WTC11 (cell line): ENCODE measurements around the gene TAC4. TPM values are rescaled to one million over a fixed set of nuclear protein-coding genes. Genes with fewer than 3 reads are reported as not detected.

Source experiments
- ATAC-seq: fragments of 200-7000 bp; cut with Tn5 transposase; 2 replicates; pipeline ENCODE4 v1.10.0; 2021; ENCODE audit warnings: mild to moderate bottlenecking, moderate library complexity
- CTCF ChIA-PET: fragments of 300-600 bp; sonication (Branson Sonifier 250); formaldehyde crosslinking; loops from one replicate; lab custom pipeline; 2021; ENCODE audit warnings: antibody characterized with exemption; lab: Charles Lee
- POLR2A ChIA-PET: fragments of 350-600 bp; sonication (Branson Sonifier 250); formaldehyde crosslinking; loops from one replicate; lab custom pipeline; 2021; ENCODE audit warnings: antibody characterized with exemption; lab: Charles Lee
- DNase-seq: peaks from one replicate; pipeline ENCODE4 v3.0.0; 2021; ENCODE audit warnings: low spot score
- H3K27ac Mint-ChIP-seq: 2 replicates; pipeline ENCODE4 v1.8.0; 2021; ENCODE audit warnings: mixed read lengths
- H3K27me3 Mint-ChIP-seq: 2 replicates; pipeline ENCODE4 v1.8.0; 2021; ENCODE audit warnings: low read depth, mild to moderate bottlenecking, moderate library complexity, mixed read lengths
- H3K36me3 Mint-ChIP-seq: 2 replicates; pipeline ENCODE4 v1.8.0; 2021; ENCODE audit warnings: mixed read lengths
- H3K4me1 Mint-ChIP-seq: 2 replicates; pipeline ENCODE4 v1.8.0; 2022; ENCODE audit warnings: mixed read lengths
- H3K4me3 Mint-ChIP-seq: 2 replicates; pipeline ENCODE4 v1.8.0; 2021; ENCODE audit warnings: mild to moderate bottlenecking, moderate library complexity, mixed read lengths
- H3K9me3 Mint-ChIP-seq: 2 replicates; pipeline ENCODE4 v1.8.0; 2021; ENCODE audit warnings: mixed read lengths
- AFF4 ChIP-seq: sonication (generic); formaldehyde crosslinking; IDR thresholded peaks from 2 replicates; pipeline ENCODE4 v1.8.1; 2023; ENCODE audit warnings: mild to moderate bottlenecking, missing genetic modification reagents, borderline replicate concordance
- ATF1 ChIP-seq: sonication (generic); formaldehyde crosslinking; IDR thresholded peaks from 2 replicates; pipeline ENCODE4 v1.8.1; 2023; ENCODE audit warnings: mild to moderate bottlenecking, moderate library complexity, missing genetic modification reagents
- CDX4 ChIP-seq: fragments of 250-450 bp; sonication (Bioruptor Pico); IDR thresholded peaks from 2 replicates; pipeline ENCODE4 v1.9.0; 2021; ENCODE audit warnings: moderate library complexity, mild to moderate bottlenecking, inconsistent platforms, borderline replicate concordance
- FOXJ3 ChIP-seq: sonication (generic); formaldehyde crosslinking; IDR thresholded peaks from 2 replicates; pipeline ENCODE4 v1.9.0; 2021; ENCODE audit warnings: missing genetic modification reagents, mild to moderate bottlenecking, borderline replicate concordance
- GRHL2 ChIP-seq: fragments of 250-450 bp; sonication (Bioruptor Pico); IDR thresholded peaks from 2 replicates; pipeline ENCODE4 v1.8.0; 2022; ENCODE audit warnings: mild to moderate bottlenecking, moderate library complexity; ENCODE audit not compliant: insufficient replicate concordance, severe bottlenecking
- KAT7 ChIP-seq: sonication (generic); formaldehyde crosslinking; IDR thresholded peaks from 2 replicates; pipeline ENCODE4 v1.8.1; 2023; ENCODE audit warnings: missing genetic modification reagents, mild to moderate bottlenecking, borderline replicate concordance
- NR3C1 ChIP-seq: sonication (generic); formaldehyde crosslinking; conservative IDR thresholded peaks from 2 replicates; pipeline ENCODE4 v1.8.1; 2023; ENCODE audit warnings: low read depth, mild to moderate bottlenecking, missing genetic modification reagents
- OVOL2 ChIP-seq: fragments of 250-450 bp; sonication (Bioruptor Pico); IDR thresholded peaks from 2 replicates; pipeline ENCODE4 v1.9.0; 2021; ENCODE audit warnings: mild to moderate bottlenecking, borderline replicate concordance
- PREB ChIP-seq: sonication (generic); formaldehyde crosslinking; IDR thresholded peaks from 2 replicates; pipeline ENCODE4 v1.8.1; 2022; ENCODE audit warnings: mild to moderate bottlenecking, missing genetic modification reagents, moderate library complexity, borderline replicate concordance
- RELA ChIP-seq: sonication (generic); formaldehyde crosslinking; IDR thresholded peaks from 2 replicates; pipeline ENCODE4 v1.8.1; 2022; ENCODE audit warnings: missing genetic modification reagents, mild to moderate bottlenecking, borderline replicate concordance
- SMAD4 ChIP-seq: sonication (generic); formaldehyde crosslinking; IDR thresholded peaks from 2 replicates; pipeline ENCODE4 v1.8.0; 2022; ENCODE audit warnings: mild to moderate bottlenecking, missing genetic modification reagents
- STAT6 ChIP-seq: sonication (generic); formaldehyde crosslinking; conservative IDR thresholded peaks from 2 replicates; pipeline ENCODE4 v1.8.1; 2023; ENCODE audit warnings: mild to moderate bottlenecking, low read depth, missing genetic modification reagents, moderate library complexity
- TEAD1 ChIP-seq: sonication (generic); formaldehyde crosslinking; IDR thresholded peaks from 2 replicates; pipeline ENCODE4 v1.8.0; 2022; ENCODE audit warnings: mild to moderate bottlenecking, missing genetic modification reagents
- TP53 ChIP-seq: sonication (generic); formaldehyde crosslinking; IDR thresholded peaks from 2 replicates; pipeline ENCODE4 v1.8.1; 2023; ENCODE audit warnings: mild to moderate bottlenecking, missing genetic modification reagents
- ZBTB43 ChIP-seq: sonication (generic); formaldehyde crosslinking; IDR thresholded peaks from 2 replicates; pipeline ENCODE4 v1.8.1; 2023; ENCODE audit warnings: mild to moderate bottlenecking, missing genetic modification reagents
- ZNF219 ChIP-seq: sonication (generic); formaldehyde crosslinking; IDR thresholded peaks from 2 replicates; pipeline ENCODE4 v1.8.0; 2023; ENCODE audit warnings: missing genetic modification reagents, mild to moderate bottlenecking, borderline replicate concordance
- ZNF232 ChIP-seq: sonication (generic); formaldehyde crosslinking; IDR thresholded peaks from 2 replicates; pipeline ENCODE4 v1.8.0; 2022; ENCODE audit warnings: mild to moderate bottlenecking, missing genetic modification reagents
- ZNF423 ChIP-seq: fragments of 250-450 bp; sonication (Bioruptor Pico); IDR thresholded peaks from 2 replicates; pipeline ENCODE4 v2.1.2; 2022; ENCODE audit warnings: mild to moderate bottlenecking, moderate library complexity
- ZNF512 ChIP-seq: sonication (generic); formaldehyde crosslinking; IDR thresholded peaks from 2 replicates; pipeline ENCODE4 v1.8.1; 2022; ENCODE audit warnings: missing genetic modification reagents, borderline replicate concordance
- total RNA-seq: library from RNA; stranded (reverse); gene quantifications from 3 replicates; pipeline ENCODE4 v1.2.3, GENCODE V29; 2021
- TF ChIP-seq, protein P1 (sequence below): sonication (generic); formaldehyde crosslinking; IDR thresholded peaks from 2 replicates; pipeline ENCODE4 v1.8.1; 2022; ENCODE audit warnings: low read depth, mild to moderate bottlenecking, moderate library complexity, missing genetic modification reagents, borderline replicate concordance

The TAC4 gene
- total RNA-seq, 1 experiment from 2014 or later = not detected

DNA sequence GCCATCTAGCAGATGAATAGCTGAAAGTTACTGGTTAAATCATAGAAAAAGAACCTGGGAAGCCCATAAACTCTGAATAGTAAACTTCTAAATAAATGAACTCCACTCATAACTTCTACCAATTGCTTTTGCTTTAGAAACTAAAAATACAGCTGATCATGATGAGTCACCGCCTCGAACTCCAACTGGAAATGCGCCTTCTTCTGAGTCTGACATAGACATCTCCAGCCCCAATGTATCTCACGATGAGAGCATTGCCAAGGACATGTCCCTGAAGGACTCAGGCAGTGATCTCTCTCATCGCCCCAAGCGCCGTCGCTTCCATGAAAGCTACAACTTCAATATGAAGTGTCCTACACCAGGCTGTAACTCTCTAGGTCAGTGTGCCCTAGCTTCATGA is 49.7 kb downstream of the TAC4 start (continued):
- TF ChIP-seq ATF1 (CRISPR knock-in tag) (no peak), NR3C1 (no peak), ZNF232 (no peak)
- TF ChIP-seq, all 79 proteins: peak for 0

DNA sequence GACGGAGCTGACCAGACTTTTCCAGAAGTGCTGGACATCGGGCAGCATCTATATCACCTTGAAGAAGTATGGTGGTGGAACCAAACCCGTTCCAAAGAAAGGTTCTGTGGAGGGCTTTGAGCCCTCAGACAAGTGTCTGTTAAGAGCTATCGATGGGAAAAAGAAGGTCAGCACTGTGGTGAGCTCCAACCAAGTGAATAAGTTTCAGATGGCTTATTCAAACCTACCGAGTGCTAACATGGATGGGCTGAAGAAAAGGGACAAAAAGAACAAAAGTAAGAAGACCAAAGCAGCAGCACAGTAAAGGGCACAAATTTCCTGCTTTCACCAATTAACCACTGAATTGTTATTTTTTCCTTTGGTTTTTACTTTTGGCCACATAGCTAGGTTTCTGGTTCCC is 52.5 kb downstream of the TAC4 start:
- Mint-ChIP-seq H3K36me3 (peaks cover 76% of the 10 kb centered on the region), H3K4me1 (peaks cover 3% of the 10 kb centered on the region; the same call in 1 of the 2 replicates), H3K27me3 (no peaks in the 10 kb centered on the region), H3K9me3 (no peaks in the 10 kb centered on the region), H3K4me3 (no peak overlapping the region), H3K27ac (no peak overlapping the region)
- no peak for TF ChIP-seq ZNF423 (CRISPR knock-in tag)
- no peak for TF ChIP-seq FOXJ3 (CRISPR knock-in tag)
- TF ChIP-seq ZNF512 (CRISPR knock-in tag) = no peak
- TF ChIP-seq TP53 (CRISPR knock-in tag) = no peak
- TF ChIP-seq AFF4 = no peak
- TF ChIP-seq CDX4 (CRISPR knock-in tag) = no peak
- TF ChIP-seq KAT7 (CRISPR knock-in tag) = no peak
- POLR2A ChIA-PET = no interaction called here
- ATAC-seq (no peak), DNase-seq (no peak)
- CTCF ChIA-PET = no interaction called here

DNA sequence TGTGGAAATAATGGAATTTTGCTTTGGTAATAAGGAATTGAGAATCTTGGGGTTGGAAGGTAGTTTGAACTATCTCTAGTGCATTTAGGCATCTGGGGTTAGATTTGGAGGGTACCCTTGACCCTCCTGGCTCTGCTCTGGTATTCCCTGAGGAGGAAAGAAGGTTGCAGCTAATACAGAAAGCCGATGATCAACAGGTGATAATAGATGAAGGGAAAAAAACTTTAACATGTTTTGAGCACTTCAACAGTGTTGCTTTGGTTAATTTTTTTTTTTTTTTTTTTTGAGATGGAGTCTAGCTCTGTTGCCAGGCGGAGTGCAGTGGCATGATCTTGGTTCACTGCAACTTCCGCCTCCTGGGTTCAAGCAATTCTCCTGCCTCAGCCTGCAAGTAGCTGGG is 54.6 kb downstream of the TAC4 start:
- Mint-ChIP-seq H3K4me1 (peaks cover 13% of the 10 kb centered on the region), H3K36me3 (peaks cover 66% of the 10 kb centered on the region), H3K9me3 (no peaks in the 10 kb centered on the region), H3K4me3 (no peak overlapping the region), H3K27me3 (no peaks in the 10 kb centered on the region), H3K27ac (no peak overlapping the region; the same call in 1 of the 2 replicates)
- ATAC-seq = no peak
- CTCF ChIA-PET = no interaction called here
- POLR2A ChIA-PET = no interaction called here
- no peak for DNase-seq
- TF ChIP-seq TP53 (CRISPR knock-in tag) (no peak), STAT6 (no peak), RELA (no peak), FOXJ3 (CRISPR knock-in tag) (no peak), OVOL2 (CRISPR knock-in tag) (no peak), TEAD1 (CRISPR knock-in tag) (no peak), SMAD4 (CRISPR knock-in tag) (no peak), ZNF219 (CRISPR knock-in tag) (no peak), ZNF423 (CRISPR knock-in tag) (no peak), ZBTB43 (CRISPR knock-in tag) (no peak), PREB (CRISPR knock-in tag) (no peak), GRHL2 (no peak)
- TF ChIP-seq, protein P1, sequence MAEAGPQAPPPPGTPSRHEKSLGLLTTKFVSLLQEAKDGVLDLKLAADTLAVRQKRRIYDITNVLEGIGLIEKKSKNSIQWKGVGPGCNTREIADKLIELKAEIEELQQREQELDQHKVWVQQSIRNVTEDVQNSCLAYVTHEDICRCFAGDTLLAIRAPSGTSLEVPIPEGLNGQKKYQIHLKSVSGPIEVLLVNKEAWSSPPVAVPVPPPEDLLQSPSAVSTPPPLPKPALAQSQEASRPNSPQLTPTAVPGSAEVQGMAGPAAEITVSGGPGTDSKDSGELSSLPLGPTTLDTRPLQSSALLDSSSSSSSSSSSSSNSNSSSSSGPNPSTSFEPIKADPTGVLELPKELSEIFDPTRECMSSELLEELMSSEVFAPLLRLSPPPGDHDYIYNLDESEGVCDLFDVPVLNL (CRISPR knock-in tag) = no peak
